ENCODE results near the gene DNAJB11. TPM values are rescaled to one million over a fixed set of nuclear protein-coding genes. Genes with fewer than 3 reads are reported as not detected.
"Not testable (repeated sequence)": the region's sequence is repeated elsewhere in the genome, so short reads cannot be mapped to it uniquely, and the experiment has no call there.

Gene DNAJB11
- total RNA-seq, 1 donor from 2014 or later = 24.5 TPM

GRCh38 chr3:186577521-186577920 lies 7.0 kb downstream of the DNAJB11 start:
- H3K27ac ChIP-seq (ENCODE audit: low read depth, low read length) = no peak overlapping the region
- H3K9ac ChIP-seq (ENCODE audit: low read depth in 1 of 3, low read length in 3 of 3) = no peak overlapping the region
- peaks cover 31 to 64% (median 50%) of the 10 kb centered on the region in 3 donors for H3K36me3 ChIP-seq (ENCODE audit: control insufficient read depth in 3 of 3, insufficient read depth in 3 of 3, low read length in 3 of 3)

DNA sequence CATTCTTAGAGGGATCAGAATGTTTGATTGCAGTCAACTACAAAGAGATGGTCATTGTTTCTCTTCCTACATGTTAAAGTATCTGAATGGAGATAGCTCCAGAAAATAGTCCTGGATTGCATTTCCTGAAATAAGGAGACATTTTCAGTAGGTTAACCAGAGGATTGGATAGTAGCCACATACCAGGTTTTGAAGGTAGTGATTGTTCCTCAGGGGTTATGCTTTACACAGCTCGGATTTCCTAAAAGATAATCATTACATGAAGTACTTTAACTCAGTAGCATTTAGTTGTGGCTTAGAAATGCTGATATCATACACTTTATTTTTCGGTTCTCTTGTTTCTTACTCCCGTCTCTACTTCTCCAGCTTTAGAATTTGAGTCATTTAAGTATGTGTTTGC lies 10.3 kb downstream of the DNAJB11 start:
- no peaks in the 10 kb centered on the region for H3K27me3 ChIP-seq (ENCODE audit: control insufficient read depth in 3 of 3, insufficient read depth in 3 of 3, low read length in 3 of 3)
- H3K27ac ChIP-seq (ENCODE audit: low read depth, low read length) = no peak overlapping the region
- no peak overlapping the region for H3K4me3 ChIP-seq (ENCODE audit: low read length in 3 of 3)
- H3K9ac ChIP-seq (ENCODE audit: low read depth in 1 of 3, low read length in 3 of 3) = no peak overlapping the region
- H3K4me1 ChIP-seq (ENCODE audit: control insufficient read depth in 3 of 3, insufficient read depth in 3 of 3, low read length in 3 of 3) = no peaks in the 10 kb centered on the region
- H3K36me3 ChIP-seq (ENCODE audit: control insufficient read depth in 3 of 3, insufficient read depth in 3 of 3, low read length in 3 of 3) = peaks cover 38 to 79% (median 73%) of the 10 kb centered on the region in 3 donors
- no peaks in the 10 kb centered on the region for H3K9me3 ChIP-seq (ENCODE audit: control insufficient read depth in 3 of 3, low read length in 3 of 3)

More at GRCh38 chr3:186577521-186577920, 7.0 kb downstream of the DNAJB11 start:
- H3K4me3 ChIP-seq (ENCODE audit: low read length in 3 of 3) = no peak overlapping the region
- H3K4me1 ChIP-seq (ENCODE audit: control insufficient read depth in 3 of 3, insufficient read depth in 3 of 3, low read length in 3 of 3) = no peaks in the 10 kb centered on the region
- H3K27me3 ChIP-seq (ENCODE audit: control insufficient read depth in 3 of 3, insufficient read depth in 3 of 3, low read length in 3 of 3) = no peaks in the 10 kb centered on the region
- H3K9me3 ChIP-seq (ENCODE audit: control insufficient read depth in 3 of 3, low read length in 3 of 3) = no peaks in the 10 kb centered on the region

GRCh38 chr3:186582541-186582940 lies 12.0 kb downstream of the DNAJB11 start:
- Histone ChIP-seq H3K4me1 (ENCODE audit: control insufficient read depth in 3 of 3, insufficient read depth in 3 of 3, low read length in 3 of 3) (no peaks in the 10 kb centered on the region), H3K36me3 (ENCODE audit: control insufficient read depth in 3 of 3, insufficient read depth in 3 of 3, low read length in 3 of 3) (peaks cover 34 to 64% (median 62%) of the 10 kb centered on the region in 3 donors), H3K4me3 (ENCODE audit: low read length in 3 of 3) (no peak overlapping the region), H3K27ac (ENCODE audit: low read depth, low read length) (no peak overlapping the region), H3K27me3 (ENCODE audit: control insufficient read depth in 3 of 3, insufficient read depth in 3 of 3, low read length in 3 of 3) (no peaks in the 10 kb centered on the region), H3K9ac (ENCODE audit: low read depth in 1 of 3, low read length in 3 of 3) (no peak overlapping the region), H3K9me3 (ENCODE audit: control insufficient read depth in 3 of 3, low read length in 3 of 3) (no peaks in the 10 kb centered on the region)

GRCh38 chr3:186583831-186584230 lies 13.3 kb downstream of the DNAJB11 start:
- H3K27ac ChIP-seq (ENCODE audit: low read depth, low read length) = no peak overlapping the region
- H3K4me3 ChIP-seq (ENCODE audit: low read length in 3 of 3) = no peak overlapping the region
- H3K36me3 ChIP-seq (ENCODE audit: control insufficient read depth in 3 of 3, insufficient read depth in 3 of 3, low read length in 3 of 3) = peaks cover 30 to 57% (median 56%) of the 10 kb centered on the region in 3 donors

DNA sequence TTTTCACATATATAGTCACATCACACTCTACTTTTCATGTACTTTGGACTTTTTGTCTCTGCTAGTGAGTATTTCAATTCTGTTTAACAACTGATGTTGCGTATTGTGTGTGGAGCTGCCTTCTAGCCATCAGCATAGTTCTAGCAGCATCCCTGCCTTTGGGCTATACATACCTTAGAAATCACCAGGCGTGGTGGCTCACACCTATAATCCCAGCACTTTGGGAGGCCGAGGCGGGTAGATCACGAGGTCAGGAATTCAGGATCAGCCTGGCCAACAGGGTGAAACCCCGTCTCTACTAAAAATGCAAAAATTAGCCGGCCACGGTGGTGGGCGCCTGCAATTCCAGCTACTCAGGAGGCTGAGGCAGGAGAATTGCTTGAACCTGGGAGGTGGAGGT lies 15.7 kb downstream of the DNAJB11 start:
- H3K36me3 ChIP-seq (ENCODE audit: control insufficient read depth in 3 of 3, insufficient read depth in 3 of 3, low read length in 3 of 3) = peaks cover 19 to 47% (median 39%) of the 10 kb centered on the region in 3 donors
- H3K9me3 ChIP-seq (ENCODE audit: control insufficient read depth in 3 of 3, low read length in 3 of 3); H3K9ac ChIP-seq (ENCODE audit: low read depth in 1 of 3, low read length in 3 of 3); H3K4me3 ChIP-seq (ENCODE audit: low read length in 3 of 3); H3K4me1 ChIP-seq (ENCODE audit: control insufficient read depth in 3 of 3, insufficient read depth in 3 of 3, low read length in 3 of 3); H3K27ac ChIP-seq (ENCODE audit: low read depth, low read length); H3K27me3 ChIP-seq (ENCODE audit: control insufficient read depth in 3 of 3, insufficient read depth in 3 of 3, low read length in 3 of 3): not testable (repeated sequence)

More at GRCh38 chr3:186583831-186584230, 13.3 kb downstream of the DNAJB11 start:
- no peaks in the 10 kb centered on the region for H3K9me3 ChIP-seq (ENCODE audit: control insufficient read depth in 3 of 3, low read length in 3 of 3)
- no peaks in the 10 kb centered on the region for H3K4me1 ChIP-seq (ENCODE audit: control insufficient read depth in 3 of 3, insufficient read depth in 3 of 3, low read length in 3 of 3)
- no peaks in the 10 kb centered on the region for H3K27me3 ChIP-seq (ENCODE audit: control insufficient read depth in 3 of 3, insufficient read depth in 3 of 3, low read length in 3 of 3)
- H3K9ac ChIP-seq (ENCODE audit: low read depth in 1 of 3, low read length in 3 of 3) = no peak overlapping the region

DNA sequence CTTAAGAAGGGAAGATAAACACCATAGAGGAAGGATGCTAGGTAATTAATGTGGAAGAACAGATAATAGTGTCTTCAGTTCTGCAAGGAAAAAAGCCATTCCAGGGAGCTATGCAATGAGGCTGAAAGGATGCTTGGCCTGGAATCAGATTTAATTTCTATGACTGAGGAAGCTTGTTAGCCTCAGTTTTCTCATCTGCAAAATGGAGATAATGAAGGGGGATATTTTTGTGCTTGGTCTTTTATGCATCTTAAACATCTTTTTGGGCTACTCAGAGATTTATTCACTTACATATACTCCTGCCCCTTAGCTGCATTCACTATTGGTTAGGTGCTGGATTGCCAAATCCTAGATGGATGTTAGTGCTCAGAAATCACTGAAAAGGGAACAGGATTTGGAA lies 16.7 kb downstream of the DNAJB11 start:
- no peak overlapping the region for H3K27ac ChIP-seq (ENCODE audit: low read depth, low read length)
- peaks cover 17 to 38% (median 29%) of the 10 kb centered on the region in 3 donors for H3K36me3 ChIP-seq (ENCODE audit: control insufficient read depth in 3 of 3, insufficient read depth in 3 of 3, low read length in 3 of 3)
- no peak overlapping the region for H3K4me3 ChIP-seq (ENCODE audit: low read length in 3 of 3)
- H3K9me3 ChIP-seq (ENCODE audit: control insufficient read depth in 3 of 3, low read length in 3 of 3) = no peaks in the 10 kb centered on the region
- H3K27me3 ChIP-seq (ENCODE audit: control insufficient read depth in 3 of 3, insufficient read depth in 3 of 3, low read length in 3 of 3) = no peaks in the 10 kb centered on the region
- H3K4me1 ChIP-seq (ENCODE audit: control insufficient read depth in 3 of 3, insufficient read depth in 3 of 3, low read length in 3 of 3) = no peaks in the 10 kb centered on the region
- H3K9ac ChIP-seq (ENCODE audit: low read depth in 1 of 3, low read length in 3 of 3) = no peak overlapping the region

GRCh38 chr3:186588632-186589031 lies 18.1 kb downstream of the DNAJB11 start:
- Histone ChIP-seq H3K9ac (ENCODE audit: low read depth in 1 of 3, low read length in 3 of 3) (no peak overlapping the region), H3K4me3 (ENCODE audit: low read length in 3 of 3) (no peak overlapping the region), H3K27me3 (ENCODE audit: control insufficient read depth in 3 of 3, insufficient read depth in 3 of 3, low read length in 3 of 3) (no peaks in the 10 kb centered on the region), H3K4me1 (ENCODE audit: control insufficient read depth in 3 of 3, insufficient read depth in 3 of 3, low read length in 3 of 3) (no peaks in the 10 kb centered on the region), H3K36me3 (ENCODE audit: control insufficient read depth in 3 of 3, insufficient read depth in 3 of 3, low read length in 3 of 3) (peaks cover 6 to 25% (median 15%) of the 10 kb centered on the region in 3 donors), H3K27ac (ENCODE audit: low read depth, low read length) (no peak overlapping the region), H3K9me3 (ENCODE audit: control insufficient read depth in 3 of 3, low read length in 3 of 3) (no peaks in the 10 kb centered on the region)

DNA sequence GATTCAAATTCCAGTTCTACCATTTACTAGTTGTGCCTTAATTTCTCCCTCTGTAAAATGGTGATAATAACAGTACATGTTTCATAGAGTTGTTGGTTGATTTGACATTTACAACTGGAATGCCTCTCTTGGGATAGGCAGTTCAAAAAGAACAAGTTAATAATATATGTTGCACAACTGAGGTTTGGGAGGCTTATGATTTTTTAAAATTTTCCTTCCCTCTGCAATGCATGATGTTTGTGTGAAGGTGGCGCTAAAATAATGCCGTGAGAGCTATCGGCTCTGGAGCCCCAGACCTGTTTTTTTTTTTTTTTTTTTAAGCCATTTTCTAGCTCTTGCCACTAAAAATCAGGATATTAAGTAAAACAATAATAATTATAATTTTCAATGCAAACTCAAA lies 18.6 kb downstream of the DNAJB11 start:
- Histone ChIP-seq H3K36me3 (ENCODE audit: control insufficient read depth in 3 of 3, insufficient read depth in 3 of 3, low read length in 3 of 3) (peaks cover 2 to 20% (median 10%) of the 10 kb centered on the region in 3 donors), H3K4me1 (ENCODE audit: control insufficient read depth in 3 of 3, insufficient read depth in 3 of 3, low read length in 3 of 3) (no peaks in the 10 kb centered on the region), H3K9ac (ENCODE audit: low read depth in 1 of 3, low read length in 3 of 3) (no peak overlapping the region), H3K27me3 (ENCODE audit: control insufficient read depth in 3 of 3, insufficient read depth in 3 of 3, low read length in 3 of 3) (no peaks in the 10 kb centered on the region), H3K9me3 (ENCODE audit: control insufficient read depth in 3 of 3, low read length in 3 of 3) (no peaks in the 10 kb centered on the region), H3K27ac (ENCODE audit: low read depth, low read length) (no peak overlapping the region), H3K4me3 (ENCODE audit: low read length in 3 of 3) (no peak overlapping the region)

- Histone ChIP-seq H3K4me3 (ENCODE audit: low read length in 3 of 3) (no peak overlapping the region), H3K9ac (ENCODE audit: low read depth in 1 of 3, low read length in 3 of 3) (no peak overlapping the region), H3K4me1 (ENCODE audit: control insufficient read depth in 3 of 3, insufficient read depth in 3 of 3, low read length in 3 of 3) (no peaks in the 10 kb centered on the region), H3K27me3 (ENCODE audit: control insufficient read depth in 3 of 3, insufficient read depth in 3 of 3, low read length in 3 of 3) (no peaks in the 10 kb centered on the region), H3K36me3 (ENCODE audit: control insufficient read depth in 3 of 3, insufficient read depth in 3 of 3, low read length in 3 of 3) (peaks cover under 1 to 11% (median 2%) of the 10 kb centered on the region in 3 donors), H3K9me3 (ENCODE audit: control insufficient read depth in 3 of 3, low read length in 3 of 3) (no peaks in the 10 kb centered on the region), H3K27ac (ENCODE audit: low read depth, low read length) (no peak overlapping the region)
Observed at GRCh38 chr3:186589856-186590579, 19.5 kb downstream of the DNAJB11 start.

DNA sequence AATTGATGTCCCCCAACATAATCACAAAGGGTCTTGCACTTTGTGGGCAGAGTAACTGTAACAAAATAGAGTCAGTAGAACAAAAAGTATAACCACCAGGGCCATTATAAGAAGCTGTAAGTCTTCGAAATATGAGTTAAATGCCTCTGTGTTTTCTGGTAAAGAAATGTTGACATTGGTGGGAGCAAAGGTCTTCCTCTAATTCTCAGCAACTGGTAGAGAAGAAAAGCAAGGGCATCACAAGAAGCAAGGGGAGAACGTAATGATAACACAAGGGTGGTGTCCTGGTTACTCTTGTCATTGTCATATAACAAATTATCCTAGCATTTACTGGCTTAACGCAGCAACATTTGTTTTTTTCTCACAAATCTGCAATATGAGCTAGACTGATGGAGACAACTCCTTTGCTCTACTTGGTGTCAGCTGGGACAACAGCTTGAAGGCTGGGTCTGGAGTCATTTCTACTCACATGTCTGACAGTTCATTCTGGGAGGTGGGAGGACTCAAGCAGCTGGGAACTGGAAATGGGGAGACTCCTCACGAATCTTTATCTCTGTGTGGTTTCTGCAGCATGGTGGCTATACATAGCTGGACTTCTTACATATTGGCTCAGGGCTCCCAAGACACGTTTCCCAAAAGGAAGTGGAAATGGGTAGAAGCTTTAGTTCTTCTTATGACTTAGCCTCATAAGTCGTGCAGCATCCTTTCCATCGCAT lies 20.2 kb downstream of the DNAJB11 start:
- no peak overlapping the region for H3K9ac ChIP-seq (ENCODE audit: low read depth in 1 of 3, low read length in 3 of 3)
- no peak overlapping the region for H3K4me3 ChIP-seq (ENCODE audit: low read length in 3 of 3)
- peaks cover 0 to 5% (median 2%) of the 10 kb centered on the region in 3 donors for H3K36me3 ChIP-seq (ENCODE audit: control insufficient read depth in 3 of 3, insufficient read depth in 3 of 3, low read length in 3 of 3)
- no peak overlapping the region for H3K27ac ChIP-seq (ENCODE audit: low read depth, low read length)
- H3K4me1 ChIP-seq (ENCODE audit: control insufficient read depth in 3 of 3, insufficient read depth in 3 of 3, low read length in 3 of 3) = no peaks in the 10 kb centered on the region
- H3K27me3 ChIP-seq (ENCODE audit: control insufficient read depth in 3 of 3, insufficient read depth in 3 of 3, low read length in 3 of 3) = no peaks in the 10 kb centered on the region
- H3K9me3 ChIP-seq (ENCODE audit: control insufficient read depth in 3 of 3, low read length in 3 of 3) = no peaks in the 10 kb centered on the region
